HepG2 (cell line): ENCODE results near the gene HLA-DMB. TPM values are rescaled to one million over a fixed set of nuclear protein-coding genes. Genes with fewer than 3 reads are reported as not detected.

Source experiments
- ATAC-seq: fragments of 200-7000 bp; cut with Tn5 transposase; 3 replicates; pipeline ENCODE4 v1.9.1; 2020; ENCODE audit warnings: mild to moderate bottlenecking, moderate library complexity
- BruUV-seq: library from RNA; stranded (reverse); fragments of 400-500 nt; replicated peaks from 2 replicates; lab custom pipeline; 2021; lab: Mats Ljungman, UMichigan
- CTCF ChIA-PET: fragments of 300-600 bp; formaldehyde crosslinking; extraction: SDS; loops from one replicate; lab custom pipeline; 2021; ENCODE audit warnings: low total read pairs, inconsistent platforms, low intra/inter-chr PET ratio; lab: Yijun Ruan, JAX
- POLR2A ChIA-PET: fragments of 350-600 bp; sonication (Branson Sonifier 250); formaldehyde crosslinking; loops from one replicate; lab custom pipeline; 2020; ENCODE audit warnings: antibody characterized with exemption, inconsistent platforms; lab: Yijun Ruan, JAX
- DNase-seq: peaks from one replicate; pipeline ENCODE4 v3.0.0-alpha.2; 2015; ENCODE audit warnings: low spot score
- FAIRE-seq: peaks from 3 replicates; lab custom pipeline; 2011; peaks lifted over from hg19 to GRCh38; lab: Jason Lieb, UNC
- H2AFZ ChIP-seq: one replicate; pipeline ENCODE4 v1.6.1; 2011; ENCODE audit warnings: low read length, inconsistent platforms
- H3K27ac ChIP-seq: fragments of 300-600 bp; 3 replicates; pipeline ENCODE4 v1.8.0; 2011; ENCODE audit warnings: mixed run types, mild to moderate bottlenecking, mixed read lengths, low read length, inconsistent platforms; ENCODE audit not compliant: insufficient read depth; ENCODE audit errors: extremely low read length
- H3K27me3 ChIP-seq, 2 experiments: fragments of 200-600 bp in 1 of 2; 2 replicates in 1 of 2; 3 replicates in 1 of 2; pipeline versions ENCODE4 v1.6.0 to v1.8.0; 2011; ENCODE audit warnings: low read length in 2 of 2, mild to moderate bottlenecking in 2 of 2, moderate library complexity in 2 of 2, inconsistent platforms in 1 of 2; ENCODE audit not compliant: insufficient read depth in 2 of 2, control insufficient read depth in 1 of 2
- H3K36me3 ChIP-seq, 2 experiments: fragments of 200-600 bp in 1 of 2; replicated peaks in 1 of 2; 2 replicates in 1 of 2; 3 replicates in 1 of 2; pipeline versions ENCODE4 v1.5.1 to v1.8.0; 2011; ENCODE audit warnings: low read length in 2 of 2, inconsistent platforms in 1 of 2; ENCODE audit not compliant: insufficient read depth in 2 of 2, control insufficient read depth in 1 of 2
- H3K4me1 ChIP-seq: 2 replicates; pipeline ENCODE4 v1.5.1; 2012; ENCODE audit warnings: low read length, inconsistent platforms; ENCODE audit not compliant: insufficient read depth
- H3K4me2 ChIP-seq: 2 replicates; pipeline ENCODE4 v1.6.0; 2011; ENCODE audit warnings: low read depth, low read length, inconsistent platforms
- H3K4me3 ChIP-seq, 3 experiments: fragments of 200-600 bp in 1 of 3; sonication (generic), shearing (Covaris generic) in 1 of 3; replicated peaks in 1 of 3; 2 replicates each; pipeline ENCODE4 v1.5.1; 2011 to 2016; ENCODE audit warnings: low read length in 3 of 3, inconsistent platforms in 2 of 3, low read depth in 2 of 3, mild to moderate bottlenecking in 2 of 3, control low read depth in 1 of 3, mixed read lengths in 1 of 3; ENCODE audit not compliant: insufficient read depth in 1 of 3
- H3K79me2 ChIP-seq: one replicate; pipeline ENCODE4 v1.6.1; 2011; ENCODE audit warnings: low read length, inconsistent platforms; ENCODE audit not compliant: insufficient read depth
- H3K9ac ChIP-seq: 2 replicates; pipeline ENCODE4 v1.6.0; 2011; ENCODE audit warnings: mild to moderate bottlenecking, low read depth, low read length, inconsistent platforms; ENCODE audit not compliant: insufficient read depth
- H3K9me3 ChIP-seq: 2 replicates; pipeline ENCODE4 v1.5.1; 2012; ENCODE audit warnings: mild to moderate bottlenecking, low read length
- H4K20me1 ChIP-seq: 2 replicates; pipeline ENCODE4 v1.6.0; 2011; ENCODE audit warnings: inconsistent platforms, mild to moderate bottlenecking, low read length, moderate library complexity; ENCODE audit not compliant: insufficient read depth
- AGO2 ChIP-seq: fragments of 200-400 bp; formaldehyde crosslinking; optimal IDR thresholded peaks from 2 replicates; pipeline ENCODE3; 2017; ENCODE audit warnings: mild to moderate bottlenecking, low read depth, low read length, moderate library complexity
- ATF7 ChIP-seq, 2 experiments: fragments of 450-650 bp in 1 of 2; sonication (generic) in 1 of 2; formaldehyde crosslinking in 1 of 2; IDR thresholded peaks; 2 replicates each; pipeline versions ENCODE4 v1.4.0 to v1.6.1; 2016 to 2020; ENCODE audit warnings: antibody characterized with exemption in 1 of 2, mild to moderate bottlenecking in 1 of 2, missing genetic modification reagents in 1 of 2
- ETV5 ChIP-seq: IDR thresholded peaks from 2 replicates; pipeline ENCODE4 v1.6.1; 2018; ENCODE audit warnings: missing biosample characterization, missing genetic modification reagents, inconsistent platforms, borderline replicate concordance
- HNRNPLL ChIP-seq: fragments of 200-400 bp; formaldehyde crosslinking; IDR thresholded peaks from 2 replicates; pipeline ENCODE4 v1.6.1; 2017; ENCODE audit warnings: mild to moderate bottlenecking, low read depth, low read length; ENCODE audit not compliant: poor library complexity, severe bottlenecking
- KLF16 ChIP-seq, 2 experiments: sonication (generic) in 1 of 2; formaldehyde crosslinking in 1 of 2; IDR thresholded peaks; 2 replicates each; pipeline versions ENCODE4 v1.6.1 to v1.8.0; 2016 to 2023; ENCODE audit warnings: missing genetic modification reagents in 2 of 2, missing compliant biosample characterization in 1 of 2
- MEIS2 ChIP-seq: sonication (generic); formaldehyde crosslinking; IDR thresholded peaks from 2 replicates; pipeline ENCODE4 v1.9.0; 2021; ENCODE audit warnings: mild to moderate bottlenecking, missing genetic modification reagents
- NFRKB ChIP-seq: fragments of 450-650 bp; IDR thresholded peaks from 2 replicates; pipeline ENCODE4 v1.6.1; 2017
- POLR2AphosphoS2 ChIP-seq: IDR thresholded peaks from 2 replicates; pipeline ENCODE4 v1.6.1; 2011; ENCODE audit warnings: low read depth, low read length, improper control_type of control experiment
- RCOR2 ChIP-seq: IDR thresholded peaks from 2 replicates; pipeline ENCODE4 v1.6.1; 2016; ENCODE audit warnings: missing biosample characterization, missing genetic modification reagents
- SKIL ChIP-seq: sonication (generic); formaldehyde crosslinking; IDR thresholded peaks from 2 replicates; pipeline ENCODE4 v1.8.0; 2022; ENCODE audit warnings: missing genetic modification reagents, mild to moderate bottlenecking, moderate library complexity, borderline replicate concordance
- ZBTB8A ChIP-seq: sonication (generic); formaldehyde crosslinking; IDR thresholded peaks from 2 replicates; pipeline ENCODE4 v1.4.0; 2020; ENCODE audit warnings: mild to moderate bottlenecking, low read depth, missing genetic modification reagents, borderline replicate concordance
- ZGPAT ChIP-seq: IDR thresholded peaks from 2 replicates; pipeline ENCODE4 v1.6.1; 2016; ENCODE audit warnings: mild to moderate bottlenecking
- ZNF180 ChIP-seq: sonication (generic); formaldehyde crosslinking; IDR thresholded peaks from 2 replicates; pipeline ENCODE4 v1.4.0; 2020; ENCODE audit warnings: low read depth, missing genetic modification reagents, borderline replicate concordance
- ZNF205 ChIP-seq: IDR thresholded peaks from 2 replicates; pipeline ENCODE4 v1.6.1; 2018; ENCODE audit warnings: missing biosample characterization, missing genetic modification reagents
- ZNF317 ChIP-seq: sonication (generic); formaldehyde crosslinking; IDR thresholded peaks from 2 replicates; pipeline ENCODE4 v1.5.0; 2020; ENCODE audit warnings: mild to moderate bottlenecking, missing genetic modification reagents
- ZNF33A ChIP-seq: sonication (generic); formaldehyde crosslinking; IDR thresholded peaks from 2 replicates; pipeline ENCODE4 v1.5.1; 2020; ENCODE audit warnings: missing genetic modification reagents, mild to moderate bottlenecking, moderate library complexity, borderline replicate concordance
- WGBS: methylation state at CpG from one replicate; pipeline ENCODE4 v1.1.6; 2017; ENCODE audit warnings: low lambda C conversion rate; 5-methylcytosine and 5-hydroxymethylcytosine counted together
- in situ Hi-C: cut with HindIII; loops from 2 replicates; pipeline ENCODE4 v1.10.0; 2017; ENCODE audit warnings: low pct_unique_long_range_greater_than_20kb; ENCODE audit not compliant: extremely low pct_ligation_motif_present
- intact Hi-C: fragments of 100-400 bp; cut with micrococcal nuclease; formaldehyde crosslinking; loops from one replicate; pipeline ENCODE4 v1.10.0; 2022; ENCODE audit not compliant: unreplicated experiment
- polyA plus RNA-seq, 8 experiments: library from polyadenylated mRNA; depleted of rRNA in 3 of 8; stranded (reverse) in 7 of 8; unstranded in 1 of 8; fragments of >200 nt; fragmentation: Illumina TruSeq in 4 of 8; extraction: Trizol in 4 of 8; gene quantifications; 2 replicates each; pipeline versions ENCODE4 v1.2.1 to v1.2.3, GENCODE V29; 2011 to 2016; ENCODE audit warnings: low read depth in 4 of 8, missing spikeins in 1 of 8, mixed read lengths in 1 of 8; ENCODE audit not compliant: insufficient read depth in 1 of 8
- total RNA-seq, 5 experiments: library from RNA; depleted of rRNA; stranded (reverse); fragments of >200 nt; fragmentation: Illumina TruSeq; extraction: Trizol; gene quantifications; 2 replicates each; pipeline ENCODE4 v1.2.3, GENCODE V29; 2016; ENCODE audit warnings: low read depth in 1 of 5

The HLA-DMB gene
- total and polyA plus RNA-seq, 2 of the 13 experiments (the other 11 are each of a cell fraction or from before 2014, with no cell fraction given) = not detected

- Histone ChIP-seq H3K27ac (peak overlapping the region; percentile 99), H3K79me2 (peaks cover 75% of the 10 kb centered on the region), H3K4me2 (peak overlapping the region; percentile 99), H4K20me1 (peaks cover 36% of the 10 kb centered on the region), H3K36me3 (peaks cover 13 to 33% of the 10 kb centered on the region in 2 experiments), H2AFZ (no peak overlapping the region), H3K9ac (peak overlapping the region; percentile 100), H3K4me3 (peak overlapping the region; percentile 75 to 96 (median 78)), H3K9me3 (no peaks in the 10 kb centered on the region), H3K4me1 (peaks cover 47% of the 10 kb centered on the region), H3K27me3 (peaks cover 0 to 4% of the 10 kb centered on the region in 2 experiments; a peak in 1 of 5 replicates)
- in situ Hi-C loops = loop anchor here (5.0 to 25.0 kb wide), 2 partner anchors 778 to 1058 kb away; partner anchors contain the start of genes GPSM3, PBX2 and ZBTB12
- WGBS = 2% methylated on average over 39 of the region's 43 CpGs
- intact Hi-C loops = loop anchor here (5.0 kb wide), 1 partner anchor 227 kb away; no protein-coding TSS in a partner anchor
- POLR2A ChIA-PET = interaction anchor here (0.6 to 10.5 kb wide), 32 partner anchors 11 to 1428 kb away, joined by 3 to 305 read pairs (median 7); partner anchors contain the start of genes AGPAT1, ATF6B, BAG6 and CUTA
- FAIRE-seq (peak; percentile 32), DNase-seq (peak; percentile 77), ATAC-seq (peak; percentile 4)
- CTCF ChIA-PET = no interaction called here
- no TSS peak for BruUV-seq
- TF ChIP-seq KLF16 (CRISPR knock-in tag; IDR thresholded peaks at IDR 0.05) (no peak; a peak in 1 of 4 replicates), POLR2AphosphoS2 (no peak), NFRKB (peak; percentile 60), RCOR2 (CRISPR knock-in tag) (0 out of 2 replicates have a peak, but pooled peaks have one; percentile 12), MEIS2 (CRISPR knock-in tag) (no peak), ZGPAT (CRISPR knock-in tag) (0 out of 2 replicates have a peak, but pooled peaks have one; percentile 16), SKIL (peak; percentile 31), ETV5 (peak; percentile 4; the same call in 1 of the 2 replicates), ZNF33A (CRISPR knock-in tag) (no peak), ZNF205 (CRISPR knock-in tag) (no peak), ZNF317 (peak; percentile 0; the same call in 1 of the 2 replicates), HNRNPLL (peak; percentile 5), ATF7 (IDR thresholded peaks at IDR 0.05) (no peak), ATF7 (CRISPR knock-in tag; IDR thresholded peaks at IDR 0.05) (no peak), AGO2 (peak; percentile 75), ZBTB8A (CRISPR knock-in tag) (no peak), ZNF180 (CRISPR knock-in tag) (no peak)
Observed at GRCh38 chr6:32970413-32971241, 29.8 kb upstream of the HLA-DMB start.
